ENCODE measurements around the gene OR1J1.

OR1J1 gene

GRCh38 chr9:122444041-122444733 is 33.5 kb downstream of the OR1J1 start:
- DNase-seq (ENCODE audit: low spot score): peak; percentile 59

- DNase-seq (ENCODE audit: low spot score): no peak
Measured at GRCh38 chr9:122442568-122442967, 35.2 kb downstream of the OR1J1 start.
